HepG2 (cell line): ENCODE results near the gene ETF1. TPM values are rescaled to one million over a fixed set of nuclear protein-coding genes. Genes with fewer than 3 reads are reported as not detected.

Experiments used
- ATF5 ChIP-seq: sonication (generic); formaldehyde crosslinking; IDR thresholded peaks from 2 replicates; pipeline ENCODE4 v1.4.0; 2020; ENCODE audit warnings: mild to moderate bottlenecking, low read depth, missing genetic modification reagents
- CHCHD3 ChIP-seq: sonication (generic); formaldehyde crosslinking; IDR thresholded peaks from 2 replicates; pipeline ENCODE4 v1.8.0; 2022; ENCODE audit warnings: mild to moderate bottlenecking, missing genetic modification reagents, moderate library complexity
- FOXP4 ChIP-seq: sonication (generic); formaldehyde crosslinking; IDR thresholded peaks from 2 replicates; pipeline ENCODE4 v1.4.0; 2020; ENCODE audit warnings: missing genetic modification reagents
- HNRNPL ChIP-seq: fragments of 200-400 bp; formaldehyde crosslinking; IDR thresholded peaks from 2 replicates; pipeline ENCODE4 v1.6.1; 2017; ENCODE audit warnings: mild to moderate bottlenecking, low read depth, low read length
- NBN ChIP-seq: fragments of 450-650 bp; conservative IDR thresholded peaks from 2 replicates; pipeline ENCODE4 v1.6.1; 2017
- PHF8 ChIP-seq: sonication (generic); formaldehyde crosslinking; IDR thresholded peaks from 2 replicates; pipeline ENCODE4 v1.5.0; 2020; ENCODE audit warnings: missing genetic modification reagents
- POGZ ChIP-seq: sonication (generic); formaldehyde crosslinking; IDR thresholded peaks from 2 replicates; pipeline ENCODE4 v1.4.0; 2020; ENCODE audit warnings: mild to moderate bottlenecking, missing genetic modification reagents
- PRDM15 ChIP-seq: sonication (generic); formaldehyde crosslinking; IDR thresholded peaks from 2 replicates; pipeline ENCODE4 v1.4.0; 2020; ENCODE audit warnings: missing genetic modification reagents
- PREB ChIP-seq: sonication (generic); formaldehyde crosslinking; IDR thresholded peaks from 2 replicates; pipeline ENCODE4 v1.4.0; 2020; ENCODE audit warnings: missing genetic modification reagents
- SKIL ChIP-seq: sonication (generic); formaldehyde crosslinking; IDR thresholded peaks from 2 replicates; pipeline ENCODE4 v1.8.0; 2022; ENCODE audit warnings: missing genetic modification reagents, mild to moderate bottlenecking, moderate library complexity, borderline replicate concordance
- ZBTB46 ChIP-seq: sonication (generic); formaldehyde crosslinking; IDR thresholded peaks from 2 replicates; pipeline ENCODE4 v1.4.0; 2020; ENCODE audit warnings: mild to moderate bottlenecking, missing genetic modification reagents, borderline replicate concordance
- ZBTB7B ChIP-seq: sonication (generic); formaldehyde crosslinking; IDR thresholded peaks from 2 replicates; pipeline ENCODE4 v1.4.0; 2020; ENCODE audit warnings: missing genetic modification reagents
- ZMYM4 ChIP-seq: sonication (generic); formaldehyde crosslinking; IDR thresholded peaks from 2 replicates; pipeline ENCODE4 v1.8.1; 2023; ENCODE audit warnings: mild to moderate bottlenecking, missing genetic modification reagents
- ZNF101 ChIP-seq: sonication (generic); formaldehyde crosslinking; IDR thresholded peaks from 2 replicates; pipeline ENCODE4 v1.4.0; 2020; ENCODE audit warnings: mild to moderate bottlenecking, low read depth, missing genetic modification reagents, borderline replicate concordance
- ZNF121 ChIP-seq: sonication (generic); formaldehyde crosslinking; IDR thresholded peaks from 2 replicates; pipeline ENCODE4 v1.5.0; 2020; ENCODE audit warnings: mild to moderate bottlenecking, missing genetic modification reagents
- ZNF143 ChIP-seq: sonication (generic); formaldehyde crosslinking; IDR thresholded peaks from 2 replicates; pipeline ENCODE4 v1.4.0; 2020; ENCODE audit warnings: missing genetic modification reagents
- ZNF430 ChIP-seq: sonication (generic); formaldehyde crosslinking; IDR thresholded peaks from 2 replicates; pipeline ENCODE4 v1.9.0; 2021; ENCODE audit warnings: mild to moderate bottlenecking, missing genetic modification reagents
- ZNF530 ChIP-seq: sonication (generic); formaldehyde crosslinking; IDR thresholded peaks from 2 replicates; pipeline ENCODE4 v1.5.0; 2020; ENCODE audit warnings: low read depth, mild to moderate bottlenecking, missing genetic modification reagents
- ZNF567 ChIP-seq: sonication (generic); formaldehyde crosslinking; IDR thresholded peaks from 2 replicates; pipeline ENCODE4 v1.8.1; 2023; ENCODE audit warnings: mild to moderate bottlenecking, missing genetic modification reagents, borderline replicate concordance
- polyA plus RNA-seq, 8 experiments: library from polyadenylated mRNA; depleted of rRNA in 3 of 8; stranded (reverse) in 7 of 8; unstranded in 1 of 8; fragments of >200 nt; fragmentation: Illumina TruSeq in 4 of 8; extraction: Trizol in 4 of 8; gene quantifications; 2 replicates each; pipeline versions ENCODE4 v1.2.1 to v1.2.3, GENCODE V29; 2011 to 2016; ENCODE audit warnings: low read depth in 4 of 8, missing spikeins in 1 of 8, mixed read lengths in 1 of 8; ENCODE audit not compliant: insufficient read depth in 1 of 8
- total RNA-seq, 5 experiments: library from RNA; depleted of rRNA; stranded (reverse); fragments of >200 nt; fragmentation: Illumina TruSeq; extraction: Trizol; gene quantifications; 2 replicates each; pipeline ENCODE4 v1.2.3, GENCODE V29; 2016; ENCODE audit warnings: low read depth in 1 of 5

ETF1 gene
- total and polyA plus RNA-seq, 2 of the 13 experiments (the other 11 are each of a cell fraction or from before 2014, with no cell fraction given) = 52.1 to 184 TPM

- TF ChIP-seq PRDM15 (CRISPR knock-in tag) (no peak), ZNF567 (CRISPR knock-in tag) (0 out of 2 replicates have a peak, but pooled peaks have one; percentile 32), ZNF101 (CRISPR knock-in tag) (no peak), ZBTB7B (CRISPR knock-in tag) (peak; percentile 77), PHF8 (CRISPR knock-in tag) (peak; percentile 16; the same call in 1 of the 2 replicates), FOXP4 (CRISPR knock-in tag) (peak; percentile 37; the same call in 1 of the 2 replicates), ZNF143 (CRISPR knock-in tag) (no peak; the same call in 1 of the 2 replicates), ZBTB46 (CRISPR knock-in tag) (0 out of 2 replicates have a peak, but pooled peaks have one; percentile 61), CHCHD3 (CRISPR knock-in tag) (no peak), ATF5 (CRISPR knock-in tag) (no peak), HNRNPL (no peak), ZNF430 (CRISPR knock-in tag) (peak; percentile 49; the same call in 1 of the 2 replicates), NBN (no peak), POGZ (CRISPR knock-in tag) (peak; percentile 55; the same call in 1 of the 2 replicates), PREB (CRISPR knock-in tag) (no peak), ZNF530 (no peak), SKIL (peak; percentile 57), ZMYM4 (CRISPR knock-in tag) (peak; percentile 69), ZNF121 (CRISPR knock-in tag) (no peak)
Observed at GRCh38 chr5:138464008-138464387, 79.0 kb downstream of the ETF1 start (continued).
